IMR-90 (cell line): ENCODE data around the gene DSCAML1. TPM values are rescaled to one million over a fixed set of nuclear protein-coding genes. Genes with fewer than 3 reads are reported as not detected.

Experiments
- ATAC-seq: fragments of 200-7000 bp; cut with Tn5 transposase; 2 replicates; pipeline ENCODE4 v1.9.1; 2020; ENCODE audit warnings: low read depth, mild to moderate bottlenecking, moderate library complexity
- BruUV-seq: library from RNA; stranded (reverse); fragments of 400-500 nt; replicated peaks from 2 replicates; lab custom pipeline; 2021; lab: Mats Ljungman, UMichigan
- CTCF ChIA-PET: fragments of 300-600 bp; formaldehyde crosslinking; extraction: SDS; loops from one replicate; lab custom pipeline; 2021; ENCODE audit warnings: antibody characterized with exemption; lab: Yijun Ruan, JAX
- POLR2A ChIA-PET: fragments of 300-600 bp; sonication (Branson Sonifier 250); formaldehyde crosslinking; loops from one replicate; lab custom pipeline; 2022; ENCODE audit warnings: antibody characterized with exemption; ENCODE audit not compliant: unreplicated experiment; lab: Charles Lee
- DNase-seq: peaks from one replicate; pipeline ENCODE4 v3.0.0; 2013
- H2AFZ ChIP-seq: replicated peaks from 2 replicates; pipeline ENCODE3; 2013; ENCODE audit warnings: low read length, mild to moderate bottlenecking; ENCODE audit not compliant: poor library complexity
- H2AK5ac ChIP-seq: 2 replicates; pipeline ENCODE4 v1.6.1; 2013; ENCODE audit warnings: low read depth, low read length, inconsistent platforms
- H2AK9ac ChIP-seq: replicated peaks from 2 replicates; pipeline ENCODE3; 2013; ENCODE audit warnings: mild to moderate bottlenecking, low read depth, low read length, moderate library complexity; ENCODE audit not compliant: poor library complexity
- H2BK120ac ChIP-seq: 2 replicates; pipeline ENCODE4 v1.6.1; 2013; ENCODE audit warnings: low read depth, low read length, inconsistent platforms
- H2BK15ac ChIP-seq: 3 replicates; pipeline ENCODE4 v1.6.1; 2013; ENCODE audit warnings: low read depth, low read length, inconsistent platforms
- H2BK20ac ChIP-seq: 2 replicates; pipeline ENCODE4 v1.6.1; 2013; ENCODE audit warnings: low read depth, mild to moderate bottlenecking, inconsistent platforms, low read length, moderate library complexity
- H2BK5ac ChIP-seq: 2 replicates; pipeline ENCODE4 v1.6.1; 2013; ENCODE audit warnings: mild to moderate bottlenecking, low read depth, low read length, inconsistent platforms; ENCODE audit not compliant: poor library complexity, severe bottlenecking
- H3K14ac ChIP-seq: replicated peaks from 2 replicates; pipeline ENCODE4 v1.6.1; 2013; ENCODE audit warnings: low read depth, low read length, inconsistent platforms
- H3K18ac ChIP-seq: 2 replicates; pipeline ENCODE4 v1.6.1; 2013; ENCODE audit warnings: low read depth, low read length, control low read depth
- H3K23ac ChIP-seq: 2 replicates; pipeline ENCODE4 v1.6.1; 2013; ENCODE audit warnings: low read depth, low read length, inconsistent platforms
- H3K27ac ChIP-seq: 2 replicates; pipeline ENCODE4 v1.5.1; 2013; ENCODE audit warnings: mild to moderate bottlenecking, control low read depth, low read length; ENCODE audit not compliant: insufficient read depth
- H3K27me3 ChIP-seq: 2 replicates; pipeline ENCODE4 v1.6.1; 2013; ENCODE audit warnings: low read length; ENCODE audit not compliant: control insufficient read depth, insufficient read depth
- H3K36me3 ChIP-seq: 2 replicates; pipeline ENCODE4 v1.6.1; 2013; ENCODE audit warnings: low read length, mixed read lengths; ENCODE audit not compliant: control insufficient read depth, insufficient read depth
- H3K4ac ChIP-seq: 2 replicates; pipeline ENCODE4 v1.6.1; 2013; ENCODE audit warnings: low read depth, low read length, inconsistent platforms
- H3K4me1 ChIP-seq: 2 replicates; pipeline ENCODE4 v1.6.1; 2013; ENCODE audit warnings: low read length, mixed read lengths; ENCODE audit not compliant: control insufficient read depth, insufficient read depth
- H3K4me2 ChIP-seq: 2 replicates; pipeline ENCODE4 v1.6.1; 2013; ENCODE audit warnings: low read depth, mild to moderate bottlenecking, control low read depth, low read length, moderate library complexity
- H3K4me3 ChIP-seq: 2 replicates; pipeline ENCODE4 v1.5.1; 2013; ENCODE audit warnings: low read depth, mild to moderate bottlenecking, control low read depth, low read length, moderate library complexity; ENCODE audit not compliant: insufficient read depth
- H3K56ac ChIP-seq: 2 replicates; pipeline ENCODE4 v1.6.1; 2013; ENCODE audit warnings: low read length, inconsistent platforms; ENCODE audit not compliant: insufficient read depth; ENCODE audit errors: extremely low read depth
- H3K79me1 ChIP-seq, 2 experiments: 2 replicates each; pipeline ENCODE4 v1.6.1; 2013; ENCODE audit warnings: low read length in 2 of 2, inconsistent platforms in 1 of 2, low read depth in 1 of 2
- H3K9ac ChIP-seq: 2 replicates; pipeline ENCODE4 v1.6.1; 2013; ENCODE audit warnings: low read depth, low read length, control low read depth
- H3K9me1 ChIP-seq: 2 replicates; pipeline ENCODE4 v1.6.1; 2013; ENCODE audit warnings: low read length, inconsistent platforms; ENCODE audit not compliant: insufficient read depth
- H3K9me3 ChIP-seq: 2 replicates; pipeline ENCODE4 v1.6.1; 2013; ENCODE audit warnings: low read length; ENCODE audit not compliant: control insufficient read depth, insufficient read depth
- H4K20me1 ChIP-seq: 2 replicates; pipeline ENCODE4 v1.6.1; 2013; ENCODE audit warnings: low read length, inconsistent platforms; ENCODE audit not compliant: insufficient read depth
- H4K5ac ChIP-seq: 2 replicates; pipeline ENCODE4 v1.6.1; 2013; ENCODE audit warnings: mild to moderate bottlenecking, low read depth, low read length, control low read depth
- H4K8ac ChIP-seq, 2 experiments: 2 replicates each; pipeline ENCODE4 v1.6.1; 2013; ENCODE audit warnings: low read depth in 2 of 2, low read length in 2 of 2, control low read depth in 1 of 2, inconsistent platforms in 1 of 2
- H4K91ac ChIP-seq: 2 replicates; pipeline ENCODE4 v1.6.1; 2013; ENCODE audit warnings: low read depth, low read length, inconsistent platforms; ENCODE audit not compliant: insufficient read depth
- BHLHE40 ChIP-seq: fragments of 150-350 bp; IDR thresholded peaks from 2 replicates; pipeline ENCODE4 v1.6.1; 2016; ENCODE audit warnings: mild to moderate bottlenecking, low read depth, low read length
- ELK1 ChIP-seq: fragments of 150-350 bp; IDR thresholded peaks from 2 replicates; pipeline ENCODE4 v1.6.1; 2016; ENCODE audit warnings: low read depth, mild to moderate bottlenecking, low read length, moderate library complexity, borderline replicate concordance
- RCOR1 ChIP-seq: IDR thresholded peaks from 2 replicates; pipeline ENCODE4 v1.6.1; 2012; ENCODE audit warnings: mild to moderate bottlenecking, low read length, improper control_type of control experiment; ENCODE audit not compliant: insufficient replicate concordance
- USF2 ChIP-seq: fragments of 150-350 bp; IDR thresholded peaks from 2 replicates; pipeline ENCODE4 v1.6.1; 2017; ENCODE audit warnings: mild to moderate bottlenecking, antibody characterized with exemption, low read length, low read depth
- WGBS, 2 experiments: methylation state at CpG; one replicate each; pipeline versions ENCODE4 v1.1.5 to v1.1.7; 2013; ENCODE audit warnings: missing lambda C conversion rate in 2 of 2; ENCODE audit not compliant: insufficient read length in 1 of 2; ENCODE audit errors: extremely low coverage in 2 of 2; 5-methylcytosine and 5-hydroxymethylcytosine counted together
- dilution Hi-C: fragments of 300-500 bp; cut with HindIII; formaldehyde crosslinking; loops from one replicate; pipeline ENCODE4 v1.14.3; 2018; ENCODE audit warnings: low sequenced_read_pairs; ENCODE audit not compliant: unreplicated experiment
- in situ Hi-C: fragments of 300-500 bp; cut with MboI; formaldehyde crosslinking; loops from 3 replicates; pipeline ENCODE4 v1.14.3; 2019; ENCODE audit warnings: low sequenced_read_pairs, inconsistent platforms, mixed read lengths
- intact Hi-C: fragments of 100-400 bp; cut with micrococcal nuclease; formaldehyde crosslinking; loops from 2 replicates; pipeline ENCODE4 v1.10.0; 2022
- polyA plus RNA-seq, 3 experiments: library from polyadenylated mRNA; depleted of rRNA; stranded (reverse); fragments of >200 nt; gene quantifications; 2 replicates each; pipeline ENCODE4 v1.2.3, GENCODE V29; 2012; ENCODE audit warnings: low replicate concordance in 1 of 3
- total RNA-seq: library from RNA; depleted of rRNA; stranded (reverse); fragments of >200 nt; gene quantifications from 2 replicates; pipeline ENCODE4 v1.2.3, GENCODE V29; 2012

The DSCAML1 gene
- total and polyA plus RNA-seq, 2 of the 4 experiments (the other 2 are of a cell fraction), result not detected

GRCh38 chr11:117443266-117444186, 353.5 kb downstream of the DSCAML1 start (continued):
- no peak for TF ChIP-seq USF2

- Histone ChIP-seq H3K4me2 (no peak overlapping the region), H3K79me1 (no peaks in the 10 kb centered on the region), H2AFZ (no peak overlapping the region), H2BK5ac (no peak overlapping the region), H2AK5ac (no peak overlapping the region), H2BK15ac (no peak overlapping the region), H3K4ac (no peak overlapping the region), H4K5ac (no peak overlapping the region), H3K9ac (no peak overlapping the region), H3K27me3 (peaks cover 52% of the 10 kb centered on the region), H3K56ac (no peak overlapping the region), H3K9me3 (no peaks in the 10 kb centered on the region), H4K8ac (no peak overlapping the region), H4K91ac (no peak overlapping the region), H3K14ac (no peak overlapping the region), H3K23ac (no peak overlapping the region), H3K27ac (no peak overlapping the region), H2AK9ac (no peak overlapping the region), H2BK120ac (no peak overlapping the region), H3K18ac (no peak overlapping the region), H3K4me3 (no peak overlapping the region), H3K36me3 (no peaks in the 10 kb centered on the region), H2BK20ac (no peak overlapping the region), H3K4me1 (no peaks in the 10 kb centered on the region), H3K9me1 (no peaks in the 10 kb centered on the region), H4K20me1 (no peaks in the 10 kb centered on the region; the same call in 1 of the 2 replicates)
- ChIA-PET POLR2A (no interaction called here), CTCF (interaction anchor here (0.8 to 1.7 kb wide), 2 partner anchors 17 to 178 kb away, joined by 3 to 4 read pairs; no protein-coding TSS in a partner anchor)
- dilution Hi-C loops, result no loop called here
- BruUV-seq, result no TSS peak
- no peak for ATAC-seq
- no peak for TF ChIP-seq ELK1
- TF ChIP-seq RCOR1, result no peak
- TF ChIP-seq BHLHE40, result no peak
- no CpG with 5 or more reads among the region's 12 CpGs for WGBS, 2 experiments
- DNase-seq, result no peak
- in situ Hi-C loops, result loop anchor here (10.0 kb wide), 1 partner anchor 362 kb away; no protein-coding TSS in a partner anchor
- intact Hi-C loops, result loop anchor here (1.0 kb wide), 1 partner anchor 374 kb away; no protein-coding TSS in a partner anchor
These were observed 354.2 kb downstream of the DSCAML1 start for GRCh38 chr11:117442869-117443239.
